BE2C (cell line): Measurements from ENCODE around the gene PRR15L.

Source experiments
- DNase-seq: peaks from one replicate; pipeline ENCODE4 v3.0.0-alpha.2; 2020
- H3K27me3 ChIP-seq: fragments of 250-450 bp; sonication (Bioruptor Pico); 2 replicates; pipeline ENCODE4 v1.5.1; 2020; ENCODE audit warnings: mild to moderate bottlenecking
- H3K36me3 ChIP-seq: fragments of 250-450 bp; sonication (Bioruptor Pico); 2 replicates; pipeline ENCODE4 v1.5.1; 2020; ENCODE audit warnings: mild to moderate bottlenecking
- H3K4me1 ChIP-seq: fragments of 250-450 bp; sonication (Bioruptor Pico); 2 replicates; pipeline ENCODE4 v1.5.1; 2020
- H3K4me3 ChIP-seq: 2 replicates; pipeline ENCODE4 v1.5.1; 2011; ENCODE audit warnings: low read depth, low read length
- H3K9me3 ChIP-seq: fragments of 250-450 bp; sonication (Bioruptor Pico); 2 replicates; pipeline ENCODE4 v1.5.1; 2020
- CTCF ChIP-seq: IDR thresholded peaks from 2 replicates; pipeline ENCODE4 v1.5.1; 2012; ENCODE audit warnings: mild to moderate bottlenecking, low read depth, low read length

The PRR15L gene

GRCh38 chr17:47945529-47946508 lies 11.9 kb downstream of the PRR15L start:
- no peaks in the 10 kb centered on the region for H3K27me3 ChIP-seq
- H3K36me3 ChIP-seq: peaks cover 2% of the 10 kb centered on the region; the same call in 1 of the 2 replicates
- H3K9me3 ChIP-seq: 0 out of 2 replicates have a peak, but pooled peaks cover 2% of the 10 kb centered on the region
- no peak overlapping the region for H3K4me3 ChIP-seq
- DNase-seq: no peak
- peaks cover 8% of the 10 kb centered on the region for H3K4me1 ChIP-seq
- TF ChIP-seq CTCF: no peak

GRCh38 chr17:47945080-47945479 lies 12.6 kb downstream of the PRR15L start:
- no peak for DNase-seq
- no peak overlapping the region for H3K4me3 ChIP-seq
- TF ChIP-seq CTCF: no peak
- H3K27me3 ChIP-seq: no peaks in the 10 kb centered on the region
- H3K9me3 ChIP-seq: 0 out of 2 replicates have a peak, but pooled peaks cover 4% of the 10 kb centered on the region
- peaks cover 7% of the 10 kb centered on the region for H3K4me1 ChIP-seq
- H3K36me3 ChIP-seq: peaks cover 2% of the 10 kb centered on the region; the same call in 1 of the 2 replicates

GRCh38 chr17:47942568-47942967 lies 15.1 kb downstream of the PRR15L start:
- TF ChIP-seq CTCF: no peak
- Histone ChIP-seq H3K27me3 (no peaks in the 10 kb centered on the region), H3K36me3 (0 out of 2 replicates have a peak, but pooled peaks cover 2% of the 10 kb centered on the region), H3K4me1 (no peaks in the 10 kb centered on the region), H3K4me3 (peak overlapping the region; percentile 83), H3K9me3 (0 out of 2 replicates have a peak, but pooled peaks cover 4% of the 10 kb centered on the region)
- no peak for DNase-seq

- no peak for DNase-seq
- no peaks in the 10 kb centered on the region for H3K4me1 ChIP-seq
- 0 out of 2 replicates have a peak, but pooled peaks cover 4% of the 10 kb centered on the region for H3K9me3 ChIP-seq
- peak overlapping the region; percentile 83 for H3K4me3 ChIP-seq
- 0 out of 2 replicates have a peak, but pooled peaks cover 2% of the 10 kb centered on the region for H3K36me3 ChIP-seq
- no peak for TF ChIP-seq CTCF
- H3K27me3 ChIP-seq: no peaks in the 10 kb centered on the region
Observed at GRCh38 chr17:47942096-47942510, 15.6 kb downstream of the PRR15L start.

GRCh38 chr17:47941246-47942095 lies 16.2 kb downstream of the PRR15L start, which contains the start of gene PNPO:
Gene PNPO, plus strand, starts transcription at chr17:47941571. Its CDS starts 105 bp downstream, at chr17:47941676.
- peak; percentile 94 for DNase-seq
- Histone ChIP-seq H3K9me3 (0 out of 2 replicates have a peak, but pooled peaks cover 4% of the 10 kb centered on the region), H3K4me3 (peak within 1 kb of the TSS; percentile 83), H3K4me1 (no peaks in the 10 kb centered on the region), H3K27me3 (no peaks in the 10 kb centered on the region), H3K36me3 (0 out of 2 replicates have a peak, but pooled peaks cover 2% of the 10 kb centered on the region)
- TF ChIP-seq CTCF: no peak
